GM20000 (cell line): ENCODE measurements around the gene CPEB2.

Experiments used
- DNase-seq: peaks from one replicate; pipeline ENCODE4 v3.0.0; 2012; ENCODE audit warnings: low spot score
- CTCF ChIP-seq: IDR thresholded peaks from 2 replicates; pipeline ENCODE4 v1.5.1; 2012; ENCODE audit warnings: mild to moderate bottlenecking, control low read depth; ENCODE audit errors: extremely low read depth, missing control alignments

The CPEB2 gene

GRCh38 chr4:15003401-15003890, 1.2 kb downstream of the CPEB2 start:
- DNase-seq = peak; percentile 79
- no peak for TF ChIP-seq CTCF

- no peak for TF ChIP-seq CTCF
- peak; percentile 53 for DNase-seq
These were observed 1.8 kb downstream of the CPEB2 start for GRCh38 chr4:15003891-15004738.

- peak; percentile 49 for DNase-seq
- no peak for TF ChIP-seq CTCF
These were observed 2.5 kb downstream of the CPEB2 start for GRCh38 chr4:15004739-15005301.

GRCh38 chr4:15005474-15006115, 3.3 kb downstream of the CPEB2 start:
- no peak for TF ChIP-seq CTCF
- DNase-seq = no peak

- TF ChIP-seq CTCF = no peak
- DNase-seq = peak; percentile 8
These were observed 4.2 kb downstream of the CPEB2 start for GRCh38 chr4:15006416-15007024.

GRCh38 chr4:15007201-15007600, 4.9 kb downstream of the CPEB2 start:
- no peak for DNase-seq
- TF ChIP-seq CTCF = no peak
